Measurements from ENCODE around the gene KRT9. TPM values are rescaled to one million over a fixed set of nuclear protein-coding genes. Genes with fewer than 3 reads are reported as not detected.

KRT9 gene
- total and polyA plus RNA-seq, 9 of the 15 experiments (the other 6 are each of a cell fraction or from before 2014, with no cell fraction given): 0.03 TPM; not detected in 8

- POLR2A ChIA-PET: interaction anchor here (0.6 to 0.9 kb wide), 3 partner anchors 12 to 174 kb away, joined by 3 read pairs; no protein-coding TSS in a partner anchor
- peaks cover 22 to 67% of the 10 kb centered on the region in 2 experiments; a peak in 4 of 5 replicates for H3K27me3 ChIP-seq (ENCODE audit: control insufficient read depth in 2 of 2, insufficient read depth in 2 of 2, low read length in 2 of 2)
- WGBS (ENCODE audit: insufficient coverage, low coverage, missing lambda C conversion rate): 0% methylated on average over 5 of the region's 8 CpGs
- ATAC-seq (no peak), DNase-seq (ENCODE audit: extremely low read depth in 1 of 4, low spot score in 3 of 4) (no peak), FAIRE-seq (no peak)
- no peak overlapping the region for H2AFZ ChIP-seq (ENCODE audit: low read depth, low read length)
- no peaks in the 10 kb centered on the region; a peak in 1 of 5 replicates for H3K4me1 ChIP-seq (replicated peaks in 1 of 2; ENCODE audit: control insufficient read depth in 2 of 2, insufficient read depth in 2 of 2, low read length in 2 of 2)
- no TSS peak for BruUV-seq (replicated peaks)
- H3K27ac ChIP-seq (ENCODE audit: extremely low read depth, low read depth, low read length): no peak overlapping the region
- no peak overlapping the region for H3K9ac ChIP-seq (ENCODE audit: insufficient read depth in 1 of 2, low read depth in 2 of 2, low read length in 2 of 2)
- no peaks in the 10 kb centered on the region for H3K9me1 ChIP-seq (ENCODE audit: control insufficient read depth, insufficient read depth, low read length)
- H3K4me3 ChIP-seq: no peak overlapping the region
- H3K9me3 ChIP-seq (replicated peaks; ENCODE audit: control insufficient read depth, insufficient read depth, low read depth, low read length): no peaks in the 10 kb centered on the region
- in situ Hi-C loops (cut with MboI): no loop called here
- intact Hi-C loops (cut with micrococcal nuclease): no loop called here
- no peak overlapping the region for H3K4me2 ChIP-seq (ENCODE audit: insufficient read depth, low read length)
- H4K20me1 ChIP-seq (replicated peaks; ENCODE audit: control insufficient read depth, insufficient read depth, low read length): no peaks in the 10 kb centered on the region
- no peaks in the 10 kb centered on the region for H3K36me3 ChIP-seq (ENCODE audit: control insufficient read depth, insufficient read depth, low read length)
- no peaks in the 10 kb centered on the region for H3K79me2 ChIP-seq (ENCODE audit: control insufficient read depth, insufficient read depth, low read length)
- CTCF ChIA-PET (ENCODE audit: low intra/inter-chr PET ratio): no interaction called here
- TF ChIP-seq E2F5 (CRISPR knock-in tag; IDR thresholded peaks at IDR 0.05) (no peak), PKNOX1 (IDR thresholded peaks at IDR 0.05) (no peak), ZNF778 (CRISPR knock-in tag; IDR thresholded peaks at IDR 0.05) (no peak), ZNF764 (CRISPR knock-in tag; IDR thresholded peaks at IDR 0.05; ENCODE audit: low read depth) (no peak), ZNF174 (CRISPR knock-in tag; IDR thresholded peaks at IDR 0.05) (no peak), ETS1 (conservative IDR thresholded peaks at IDR 0.05; ENCODE audit: control insufficient read depth, low read depth, low read length) (no peak), SRSF1 (IDR thresholded peaks at IDR 0.05; ENCODE audit: low read depth, low read length) (no peak), ZNF165 (CRISPR knock-in tag; IDR thresholded peaks at IDR 0.05; ENCODE audit: borderline replicate concordance) (no peak), ZNF263 (CRISPR knock-in tag; IDR thresholded peaks at IDR 0.05; ENCODE audit: borderline replicate concordance) (no peak), EWSR1 (IDR thresholded peaks at IDR 0.05; ENCODE audit: borderline replicate concordance, low read depth, partially characterized antibody) (no peak), TEAD4 (IDR thresholded peaks at IDR 0.05; ENCODE audit: low read length) (no peak), TEAD4 (CRISPR knock-in tag; IDR thresholded peaks at IDR 0.05; ENCODE audit: borderline replicate concordance) (no peak), POU5F1 (IDR thresholded peaks at IDR 0.05; ENCODE audit: borderline replicate concordance, low read depth, low read length, partially characterized antibody) (no peak), BCLAF1 (IDR thresholded peaks at IDR 0.05; ENCODE audit: borderline replicate concordance in 1 of 2, control insufficient read depth in 1 of 2, low read depth in 2 of 2, low read length in 1 of 2) (no peak), HMGN3 (IDR thresholded peaks at IDR 0.05; ENCODE audit: borderline replicate concordance, extremely low read depth, insufficient read length, low read depth, low read length) (no peak)
These were observed 21.6 kb upstream of the KRT9 start for GRCh38 chr17:41593306-41593981.
